Right lobe of liver (tissue), 4 donors: Measurements from ENCODE around the gene IPPK.

Experiments used
- POLR2A ChIP-seq: fragments of 450-650 bp; IDR thresholded peaks from one replicate; pipeline ENCODE4 v1.6.1; 2017; ENCODE audit warnings: antibody characterized with exemption, mild to moderate bottlenecking
- TF ChIP-seq, protein P1 (sequence below), 4 donors: fragments of 200-600 bp in 3 of 4; fragments of 450-650 bp in 1 of 4; IDR thresholded peaks; one replicate each; pipeline versions ENCODE4 v1.5.1 to v1.8.0; 2016 to 2022; ENCODE audit warnings: antibody characterized with exemption in 4 of 4, mild to moderate bottlenecking in 2 of 4
- donor health status: DM: no; HTN: no; CAD: no.
- donor health status: DM: no; HTN: no; CAD: no.
- donor health status: DM: no; HTN: yes; CAD: no.

DNA sequence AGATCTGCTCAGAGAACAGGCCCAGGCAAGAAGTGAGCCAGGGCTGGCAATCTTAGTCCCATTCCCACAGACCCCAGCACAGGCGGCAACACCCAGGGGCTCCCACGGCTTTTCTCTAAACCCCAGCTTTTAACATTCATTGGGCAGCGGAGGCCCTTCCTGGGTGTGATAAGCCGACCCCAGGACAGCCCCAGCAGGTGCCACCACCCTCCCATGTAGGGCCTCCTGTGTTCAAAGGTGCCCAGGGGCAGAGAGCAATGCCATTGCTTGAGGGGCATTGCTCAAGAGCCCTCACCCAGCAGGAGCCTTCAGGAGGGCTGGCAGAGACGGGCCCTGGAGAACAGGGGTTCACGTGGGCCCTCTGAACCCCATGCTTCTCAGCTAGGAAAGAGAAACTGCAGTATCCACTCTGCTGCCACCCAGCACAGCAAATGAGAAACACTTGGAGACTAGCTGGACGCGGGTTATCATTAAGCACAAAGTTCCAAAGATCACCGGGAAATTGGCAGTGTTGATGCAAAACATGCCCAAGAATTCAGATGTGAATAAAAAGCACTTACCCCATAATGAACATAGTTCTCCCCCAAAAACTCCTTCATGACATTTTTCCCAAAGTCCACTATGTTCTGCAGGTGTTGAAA lies 13.9 kb downstream of the IPPK start:
- TF ChIP-seq, protein P1, sequence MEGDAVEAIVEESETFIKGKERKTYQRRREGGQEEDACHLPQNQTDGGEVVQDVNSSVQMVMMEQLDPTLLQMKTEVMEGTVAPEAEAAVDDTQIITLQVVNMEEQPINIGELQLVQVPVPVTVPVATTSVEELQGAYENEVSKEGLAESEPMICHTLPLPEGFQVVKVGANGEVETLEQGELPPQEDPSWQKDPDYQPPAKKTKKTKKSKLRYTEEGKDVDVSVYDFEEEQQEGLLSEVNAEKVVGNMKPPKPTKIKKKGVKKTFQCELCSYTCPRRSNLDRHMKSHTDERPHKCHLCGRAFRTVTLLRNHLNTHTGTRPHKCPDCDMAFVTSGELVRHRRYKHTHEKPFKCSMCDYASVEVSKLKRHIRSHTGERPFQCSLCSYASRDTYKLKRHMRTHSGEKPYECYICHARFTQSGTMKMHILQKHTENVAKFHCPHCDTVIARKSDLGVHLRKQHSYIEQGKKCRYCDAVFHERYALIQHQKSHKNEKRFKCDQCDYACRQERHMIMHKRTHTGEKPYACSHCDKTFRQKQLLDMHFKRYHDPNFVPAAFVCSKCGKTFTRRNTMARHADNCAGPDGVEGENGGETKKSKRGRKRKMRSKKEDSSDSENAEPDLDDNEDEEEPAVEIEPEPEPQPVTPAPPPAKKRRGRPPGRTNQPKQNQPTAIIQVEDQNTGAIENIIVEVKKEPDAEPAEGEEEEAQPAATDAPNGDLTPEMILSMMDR (IDR thresholded peaks at IDR 0.05) = no peak
- TF ChIP-seq POLR2A = no peak
